ENCODE measurements around the gene GPR162. TPM values are rescaled to one million over a fixed set of nuclear protein-coding genes. Genes with fewer than 3 reads are reported as not detected.
"Not testable (repeated sequence)": the region's sequence is repeated elsewhere in the genome, so short reads cannot be mapped to it uniquely, and the experiment has no call there.

GPR162 gene
- total RNA-seq, 4 donors from 2014 or later, result 0.47 to 2.1 (median 1.0) TPM

GRCh38 chr12:6867413-6868210 is 46.0 kb downstream of the GPR162 start, which contains the start of gene TPI1:
Gene TPI1 (plus strand): TSS chr12:6867531. CDS start chr12:6867567, 36 bp downstream.
- no peak for DNase-seq (ENCODE audit: low spot score in 2 of 2)
- TF ChIP-seq EP300 (IDR thresholded peaks at IDR 0.05) (no peak), POLR2AphosphoS5 (IDR thresholded peaks at IDR 0.05) (peak; percentile 75 to 87 (median 81)), POLR2A (IDR thresholded peaks at IDR 0.05) (peak; percentile 83 to 95), CTCF (IDR thresholded peaks at IDR 0.05) (no peak)
- WGBS, result 0% methylated on average over 5 of the region's 86 CpGs
- peaks cover 52% of the 10 kb centered on the region for H3K4me1 ChIP-seq
- peaks cover 53% of the 10 kb centered on the region for H3K36me3 ChIP-seq
- peak within 1 kb of the TSS; percentile 94 for H3K27ac ChIP-seq
- no peaks in the 10 kb centered on the region for H3K9me3 ChIP-seq
- H3K27me3 ChIP-seq, result no peaks in the 10 kb centered on the region
- peak within 1 kb of the TSS; percentile 97 for H3K4me3 ChIP-seq

GRCh38 chr12:6868211-6869048 is 46.8 kb downstream of the GPR162 start:
- H3K9me3 ChIP-seq, result no peaks in the 10 kb centered on the region
- H3K27me3 ChIP-seq, result no peaks in the 10 kb centered on the region
- peaks cover 55% of the 10 kb centered on the region for H3K4me1 ChIP-seq
- peaks cover 45% of the 10 kb centered on the region for H3K36me3 ChIP-seq
- TF ChIP-seq POLR2A (IDR thresholded peaks at IDR 0.05) (no peak), POLR2AphosphoS5 (IDR thresholded peaks at IDR 0.05) (no peak), EP300 (IDR thresholded peaks at IDR 0.05) (no peak), CTCF (IDR thresholded peaks at IDR 0.05) (no peak)
- H3K27ac ChIP-seq, result peak overlapping the region; percentile 94
- peak overlapping the region; percentile 97 for H3K4me3 ChIP-seq
- 13% methylated on average over 17 of the region's 22 CpGs for WGBS
- DNase-seq (ENCODE audit: low spot score in 2 of 2), result no peak

GRCh38 chr12:6869049-6870021 is 47.7 kb downstream of the GPR162 start:
- no peak for TF ChIP-seq POLR2AphosphoS5 (IDR thresholded peaks at IDR 0.05)
- peak; percentile 82 to 89 for TF ChIP-seq CTCF (IDR thresholded peaks at IDR 0.05)
- no peak for TF ChIP-seq EP300 (IDR thresholded peaks at IDR 0.05)
- no peak overlapping the region for H3K27ac ChIP-seq
- H3K4me3 ChIP-seq, result peak overlapping the region; percentile 97
- 29% methylated on average over 10 of the region's 12 CpGs for WGBS
- H3K27me3 ChIP-seq, result no peaks in the 10 kb centered on the region
- H3K36me3 ChIP-seq, result peaks cover 36% of the 10 kb centered on the region
- peaks cover 64% of the 10 kb centered on the region for H3K4me1 ChIP-seq
- H3K9me3 ChIP-seq, result no peaks in the 10 kb centered on the region
- peak in 1 of 2 donors; percentile 89 for DNase-seq (ENCODE audit: low spot score in 2 of 2)

DNA sequence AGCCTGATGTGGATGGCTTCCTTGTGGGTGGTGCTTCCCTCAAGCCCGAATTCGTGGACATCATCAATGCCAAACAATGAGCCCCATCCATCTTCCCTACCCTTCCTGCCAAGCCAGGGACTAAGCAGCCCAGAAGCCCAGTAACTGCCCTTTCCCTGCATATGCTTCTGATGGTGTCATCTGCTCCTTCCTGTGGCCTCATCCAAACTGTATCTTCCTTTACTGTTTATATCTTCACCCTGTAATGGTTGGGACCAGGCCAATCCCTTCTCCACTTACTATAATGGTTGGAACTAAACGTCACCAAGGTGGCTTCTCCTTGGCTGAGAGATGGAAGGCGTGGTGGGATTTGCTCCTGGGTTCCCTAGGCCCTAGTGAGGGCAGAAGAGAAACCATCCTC is 48.7 kb downstream of the GPR162 start:
- Histone ChIP-seq H3K4me1 (peaks cover 69% of the 10 kb centered on the region), H3K36me3 (peaks cover 26% of the 10 kb centered on the region)
- DNase-seq (ENCODE audit: low spot score in 2 of 2); H3K4me3 ChIP-seq; H3K9me3 ChIP-seq; H3K27me3 ChIP-seq; H3K27ac ChIP-seq: not testable (repeated sequence)
- WGBS, result 43% methylated on average over 4 of the region's 4 CpGs

Measured in suprapubic skin (tissue), 4 donors.